ENCODE data around the gene PNPLA7. TPM values are rescaled to one million over a fixed set of nuclear protein-coding genes. Genes with fewer than 3 reads are reported as not detected.

PNPLA7 gene
- total and polyA plus RNA-seq, 2 of the 13 experiments (the other 11 are each of a cell fraction or from before 2014, with no cell fraction given): 0.42 to 1.5 TPM

DNA sequence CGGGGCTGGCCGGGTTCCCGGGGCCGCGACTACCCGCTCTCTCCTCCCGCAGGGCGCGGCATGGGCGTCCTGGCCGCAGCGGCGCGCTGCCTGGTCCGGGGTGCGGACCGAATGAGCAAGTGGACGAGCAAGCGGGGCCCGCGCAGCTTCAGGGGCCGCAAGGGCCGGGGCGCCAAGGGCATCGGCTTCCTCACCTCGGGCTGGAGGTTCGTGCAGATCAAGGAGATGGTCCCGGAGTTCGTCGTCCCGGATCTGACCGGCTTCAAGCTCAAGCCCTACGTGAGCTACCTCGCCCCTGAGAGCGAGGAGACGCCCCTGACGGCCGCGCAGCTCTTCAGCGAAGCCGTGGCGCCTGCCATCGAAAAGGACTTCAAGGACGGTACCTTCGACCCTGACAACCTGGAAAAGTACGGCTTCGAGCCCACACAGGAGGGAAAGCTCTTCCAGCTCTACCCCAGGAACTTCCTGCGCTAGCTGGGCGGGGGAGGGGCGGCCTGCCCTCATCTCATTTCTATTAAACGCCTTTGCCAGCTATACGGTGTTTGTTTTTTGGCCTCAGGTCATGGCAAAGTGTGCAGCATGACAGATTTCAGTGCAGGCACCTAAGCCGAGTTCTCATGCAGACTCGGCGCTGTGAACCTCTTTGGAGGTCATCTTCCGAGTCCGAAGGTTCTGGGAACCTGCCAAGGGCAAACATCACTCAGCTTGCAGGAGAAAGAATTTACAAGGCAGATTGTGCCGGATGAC is 2.0 kb upstream of the PNPLA7 start (continued):
- TF ChIP-seq, protein P1, sequence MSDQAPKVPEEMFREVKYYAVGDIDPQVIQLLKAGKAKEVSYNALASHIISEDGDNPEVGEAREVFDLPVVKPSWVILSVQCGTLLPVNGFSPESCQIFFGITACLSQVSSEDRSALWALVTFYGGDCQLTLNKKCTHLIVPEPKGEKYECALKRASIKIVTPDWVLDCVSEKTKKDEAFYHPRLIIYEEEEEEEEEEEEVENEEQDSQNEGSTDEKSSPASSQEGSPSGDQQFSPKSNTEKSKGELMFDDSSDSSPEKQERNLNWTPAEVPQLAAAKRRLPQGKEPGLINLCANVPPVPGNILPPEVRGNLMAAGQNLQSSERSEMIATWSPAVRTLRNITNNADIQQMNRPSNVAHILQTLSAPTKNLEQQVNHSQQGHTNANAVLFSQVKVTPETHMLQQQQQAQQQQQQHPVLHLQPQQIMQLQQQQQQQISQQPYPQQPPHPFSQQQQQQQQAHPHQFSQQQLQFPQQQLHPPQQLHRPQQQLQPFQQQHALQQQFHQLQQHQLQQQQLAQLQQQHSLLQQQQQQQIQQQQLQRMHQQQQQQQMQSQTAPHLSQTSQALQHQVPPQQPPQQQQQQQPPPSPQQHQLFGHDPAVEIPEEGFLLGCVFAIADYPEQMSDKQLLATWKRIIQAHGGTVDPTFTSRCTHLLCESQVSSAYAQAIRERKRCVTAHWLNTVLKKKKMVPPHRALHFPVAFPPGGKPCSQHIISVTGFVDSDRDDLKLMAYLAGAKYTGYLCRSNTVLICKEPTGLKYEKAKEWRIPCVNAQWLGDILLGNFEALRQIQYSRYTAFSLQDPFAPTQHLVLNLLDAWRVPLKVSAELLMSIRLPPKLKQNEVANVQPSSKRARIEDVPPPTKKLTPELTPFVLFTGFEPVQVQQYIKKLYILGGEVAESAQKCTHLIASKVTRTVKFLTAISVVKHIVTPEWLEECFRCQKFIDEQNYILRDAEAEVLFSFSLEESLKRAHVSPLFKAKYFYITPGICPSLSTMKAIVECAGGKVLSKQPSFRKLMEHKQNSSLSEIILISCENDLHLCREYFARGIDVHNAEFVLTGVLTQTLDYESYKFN (CRISPR knock-in tag; conservative IDR thresholded peaks at IDR 0.05): 0 out of 2 replicates have a peak, but pooled peaks have one; percentile 17
- peak; percentile 73; the same call in 1 of the 2 replicates for TF ChIP-seq ZSCAN20 (CRISPR knock-in tag; IDR thresholded peaks at IDR 0.05; ENCODE audit: borderline replicate concordance)
- TF ChIP-seq KDM2A (CRISPR knock-in tag; IDR thresholded peaks at IDR 0.05; ENCODE audit: borderline replicate concordance, low read depth): peak; percentile 90
- TF ChIP-seq THYN1 (CRISPR knock-in tag; IDR thresholded peaks at IDR 0.05; ENCODE audit: borderline replicate concordance, low read depth): no peak
- TF ChIP-seq, protein P2, sequence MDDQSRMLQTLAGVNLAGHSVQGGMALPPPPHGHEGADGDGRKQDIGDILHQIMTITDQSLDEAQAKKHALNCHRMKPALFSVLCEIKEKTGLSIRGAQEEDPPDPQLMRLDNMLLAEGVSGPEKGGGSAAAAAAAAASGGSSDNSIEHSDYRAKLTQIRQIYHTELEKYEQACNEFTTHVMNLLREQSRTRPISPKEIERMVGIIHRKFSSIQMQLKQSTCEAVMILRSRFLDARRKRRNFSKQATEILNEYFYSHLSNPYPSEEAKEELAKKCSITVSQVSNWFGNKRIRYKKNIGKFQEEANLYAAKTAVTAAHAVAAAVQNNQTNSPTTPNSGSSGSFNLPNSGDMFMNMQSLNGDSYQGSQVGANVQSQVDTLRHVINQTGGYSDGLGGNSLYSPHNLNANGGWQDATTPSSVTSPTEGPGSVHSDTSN (CRISPR knock-in tag; IDR thresholded peaks at IDR 0.05; ENCODE audit: borderline replicate concordance): no peak
- TF ChIP-seq, protein P3, sequence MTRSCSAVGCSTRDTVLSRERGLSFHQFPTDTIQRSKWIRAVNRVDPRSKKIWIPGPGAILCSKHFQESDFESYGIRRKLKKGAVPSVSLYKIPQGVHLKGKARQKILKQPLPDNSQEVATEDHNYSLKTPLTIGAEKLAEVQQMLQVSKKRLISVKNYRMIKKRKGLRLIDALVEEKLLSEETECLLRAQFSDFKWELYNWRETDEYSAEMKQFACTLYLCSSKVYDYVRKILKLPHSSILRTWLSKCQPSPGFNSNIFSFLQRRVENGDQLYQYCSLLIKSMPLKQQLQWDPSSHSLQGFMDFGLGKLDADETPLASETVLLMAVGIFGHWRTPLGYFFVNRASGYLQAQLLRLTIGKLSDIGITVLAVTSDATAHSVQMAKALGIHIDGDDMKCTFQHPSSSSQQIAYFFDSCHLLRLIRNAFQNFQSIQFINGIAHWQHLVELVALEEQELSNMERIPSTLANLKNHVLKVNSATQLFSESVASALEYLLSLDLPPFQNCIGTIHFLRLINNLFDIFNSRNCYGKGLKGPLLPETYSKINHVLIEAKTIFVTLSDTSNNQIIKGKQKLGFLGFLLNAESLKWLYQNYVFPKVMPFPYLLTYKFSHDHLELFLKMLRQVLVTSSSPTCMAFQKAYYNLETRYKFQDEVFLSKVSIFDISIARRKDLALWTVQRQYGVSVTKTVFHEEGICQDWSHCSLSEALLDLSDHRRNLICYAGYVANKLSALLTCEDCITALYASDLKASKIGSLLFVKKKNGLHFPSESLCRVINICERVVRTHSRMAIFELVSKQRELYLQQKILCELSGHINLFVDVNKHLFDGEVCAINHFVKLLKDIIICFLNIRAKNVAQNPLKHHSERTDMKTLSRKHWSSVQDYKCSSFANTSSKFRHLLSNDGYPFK (CRISPR knock-in tag; IDR thresholded peaks at IDR 0.05; ENCODE audit: borderline replicate concordance): 0 out of 2 replicates have a peak, but pooled peaks have one; percentile 23
- no peak for TF ChIP-seq ZNF781 (CRISPR knock-in tag; IDR thresholded peaks at IDR 0.05; ENCODE audit: borderline replicate concordance, not compliant biosample characterization)
- no peak for TF ChIP-seq BRD4 (CRISPR knock-in tag; IDR thresholded peaks at IDR 0.05)
- TF ChIP-seq, protein P4, sequence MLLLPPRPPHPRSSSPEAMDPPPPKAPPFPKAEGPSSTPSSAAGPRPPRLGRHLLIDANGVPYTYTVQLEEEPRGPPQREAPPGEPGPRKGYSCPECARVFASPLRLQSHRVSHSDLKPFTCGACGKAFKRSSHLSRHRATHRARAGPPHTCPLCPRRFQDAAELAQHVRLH (CRISPR knock-in tag; IDR thresholded peaks at IDR 0.05; ENCODE audit: borderline replicate concordance, low read depth): 0 out of 2 replicates have a peak, but pooled peaks have one; percentile 27
- no peak for TF ChIP-seq GLI4 (CRISPR knock-in tag; IDR thresholded peaks at IDR 0.05; ENCODE audit: borderline replicate concordance)
- 0 out of 2 replicates have a peak, but pooled peaks have one; percentile 41 for TF ChIP-seq RELA (CRISPR knock-in tag; IDR thresholded peaks at IDR 0.05)
- TF ChIP-seq, protein P5, sequence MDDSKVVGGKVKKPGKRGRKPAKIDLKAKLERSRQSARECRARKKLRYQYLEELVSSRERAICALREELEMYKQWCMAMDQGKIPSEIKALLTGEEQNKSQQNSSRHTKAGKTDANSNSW (CRISPR knock-in tag; IDR thresholded peaks at IDR 0.05; ENCODE audit: borderline replicate concordance): 0 out of 2 replicates have a peak, but pooled peaks have one; percentile 56
- peak; percentile 81; the same call in 1 of the 2 replicates for TF ChIP-seq ZNF225 (CRISPR knock-in tag; IDR thresholded peaks at IDR 0.05)
- TF ChIP-seq PHF21A (CRISPR knock-in tag; IDR thresholded peaks at IDR 0.05): 0 out of 2 replicates have a peak, but pooled peaks have one; percentile 24
- TF ChIP-seq SSRP1 (CRISPR knock-in tag; IDR thresholded peaks at IDR 0.05): no peak
- 0 out of 2 replicates have a peak, but pooled peaks have one; percentile 42 for TF ChIP-seq ZBTB38 (CRISPR knock-in tag; IDR thresholded peaks at IDR 0.05)
- TF ChIP-seq MEIS2 (CRISPR knock-in tag; IDR thresholded peaks at IDR 0.05): peak; percentile 72; the same call in 1 of the 2 replicates
- TF ChIP-seq, protein P6, sequence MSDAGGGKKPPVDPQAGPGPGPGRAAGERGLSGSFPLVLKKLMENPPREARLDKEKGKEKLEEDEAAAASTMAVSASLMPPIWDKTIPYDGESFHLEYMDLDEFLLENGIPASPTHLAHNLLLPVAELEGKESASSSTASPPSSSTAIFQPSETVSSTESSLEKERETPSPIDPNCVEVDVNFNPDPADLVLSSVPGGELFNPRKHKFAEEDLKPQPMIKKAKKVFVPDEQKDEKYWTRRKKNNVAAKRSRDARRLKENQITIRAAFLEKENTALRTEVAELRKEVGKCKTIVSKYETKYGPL (CRISPR knock-in tag; IDR thresholded peaks at IDR 0.05): no peak
- TF ChIP-seq ZNF10 (CRISPR knock-in tag; IDR thresholded peaks at IDR 0.05; ENCODE audit: borderline replicate concordance, low read depth): no peak

All from HepG2 (cell line).